GM20000 (cell line): ENCODE results near the gene SAPCD1.

Experiments used
- DNase-seq: peaks from one replicate; pipeline ENCODE4 v3.0.0; 2012; ENCODE audit warnings: low spot score
- TF ChIP-seq, protein P1 (sequence below): IDR thresholded peaks from 2 replicates; pipeline ENCODE4 v1.5.1; 2012; ENCODE audit warnings: mild to moderate bottlenecking, control low read depth; ENCODE audit errors: extremely low read depth, missing control alignments

Gene SAPCD1

DNA sequence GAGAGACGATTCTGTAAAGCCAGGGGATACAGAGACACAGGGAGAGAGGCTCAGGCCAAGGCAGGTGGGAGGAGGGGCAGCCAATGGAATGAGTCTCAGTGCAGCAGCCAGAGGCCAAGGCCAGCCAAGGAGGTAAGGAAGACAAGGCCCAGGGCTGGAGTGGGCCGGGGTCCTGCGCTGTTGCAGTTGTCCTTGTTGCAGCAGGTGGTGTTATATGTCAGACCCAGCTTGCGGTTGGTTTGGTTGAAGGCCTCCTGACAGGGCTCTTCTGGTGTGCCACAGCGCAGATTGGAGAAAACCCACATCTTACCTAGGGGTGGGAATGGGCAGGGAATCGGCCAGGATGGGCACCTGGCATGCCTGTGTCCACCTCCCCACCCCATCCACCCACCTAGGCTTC is 43.5 kb upstream of the SAPCD1 start:
- no peak for DNase-seq
- TF ChIP-seq, protein P1, sequence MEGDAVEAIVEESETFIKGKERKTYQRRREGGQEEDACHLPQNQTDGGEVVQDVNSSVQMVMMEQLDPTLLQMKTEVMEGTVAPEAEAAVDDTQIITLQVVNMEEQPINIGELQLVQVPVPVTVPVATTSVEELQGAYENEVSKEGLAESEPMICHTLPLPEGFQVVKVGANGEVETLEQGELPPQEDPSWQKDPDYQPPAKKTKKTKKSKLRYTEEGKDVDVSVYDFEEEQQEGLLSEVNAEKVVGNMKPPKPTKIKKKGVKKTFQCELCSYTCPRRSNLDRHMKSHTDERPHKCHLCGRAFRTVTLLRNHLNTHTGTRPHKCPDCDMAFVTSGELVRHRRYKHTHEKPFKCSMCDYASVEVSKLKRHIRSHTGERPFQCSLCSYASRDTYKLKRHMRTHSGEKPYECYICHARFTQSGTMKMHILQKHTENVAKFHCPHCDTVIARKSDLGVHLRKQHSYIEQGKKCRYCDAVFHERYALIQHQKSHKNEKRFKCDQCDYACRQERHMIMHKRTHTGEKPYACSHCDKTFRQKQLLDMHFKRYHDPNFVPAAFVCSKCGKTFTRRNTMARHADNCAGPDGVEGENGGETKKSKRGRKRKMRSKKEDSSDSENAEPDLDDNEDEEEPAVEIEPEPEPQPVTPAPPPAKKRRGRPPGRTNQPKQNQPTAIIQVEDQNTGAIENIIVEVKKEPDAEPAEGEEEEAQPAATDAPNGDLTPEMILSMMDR: no peak

DNA sequence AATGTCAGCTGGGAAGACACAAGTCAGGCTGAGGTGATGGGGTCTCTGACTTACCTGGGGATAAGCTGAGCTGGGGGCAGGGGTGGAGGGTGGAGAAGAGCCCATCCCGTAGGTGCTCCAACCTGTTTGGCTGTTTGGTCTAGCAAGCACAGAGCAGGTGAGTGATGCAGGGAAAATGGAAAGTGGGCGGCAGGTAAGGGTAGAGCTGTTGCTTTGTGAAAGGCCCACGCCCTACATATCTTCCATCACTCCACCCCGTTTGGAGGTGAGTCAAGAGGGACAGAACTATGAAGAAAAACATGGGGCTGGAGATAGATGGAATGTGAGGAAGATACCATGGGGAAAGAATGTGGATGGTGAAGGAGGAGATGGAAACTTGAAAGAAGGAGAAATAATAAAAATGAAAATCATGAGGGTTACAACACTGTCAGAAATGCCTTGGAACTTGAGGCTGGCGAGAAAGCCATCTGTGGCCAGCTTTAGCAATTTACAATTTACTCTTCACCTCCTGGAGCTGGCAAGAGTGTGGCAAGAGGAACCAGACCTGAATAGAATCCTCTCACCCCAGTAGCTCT is 42.2 kb upstream of the SAPCD1 start:
- no peak for DNase-seq
- TF ChIP-seq, protein P1: no peak

DNA sequence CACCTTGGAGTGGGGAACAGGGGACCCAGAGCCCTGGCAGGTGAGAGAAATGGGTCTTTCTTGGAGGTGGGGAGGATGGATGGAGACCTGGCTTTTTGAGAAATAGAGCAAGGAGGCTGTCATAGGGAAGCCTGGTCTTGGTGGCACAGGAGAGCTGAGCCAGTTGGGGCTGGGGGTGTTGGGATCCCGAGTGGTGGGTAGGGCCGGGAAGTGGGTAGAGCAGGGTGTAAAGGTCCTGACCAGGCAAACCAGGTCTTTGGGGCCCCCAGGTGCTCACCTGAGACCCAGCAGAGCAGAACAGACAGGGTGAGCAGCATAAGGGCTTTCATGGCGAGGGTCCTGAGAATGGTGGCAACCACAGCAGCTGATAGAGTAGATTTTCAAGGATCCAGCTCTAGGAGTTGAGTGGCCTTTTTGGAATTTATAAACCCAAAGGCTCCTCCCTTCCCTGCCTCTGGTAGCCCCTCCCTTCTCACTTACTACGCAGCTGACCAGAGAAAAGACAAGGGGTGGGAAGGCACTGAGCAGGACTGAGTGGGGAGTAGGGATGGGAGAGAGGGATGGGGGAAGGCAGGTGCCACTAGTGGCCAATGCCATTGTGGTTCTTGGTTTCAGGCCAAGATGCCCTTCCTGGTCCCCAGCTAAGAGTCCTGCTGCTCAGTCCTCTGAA is 41.0 kb upstream of the SAPCD1 start, which contains the start of gene LY6G6C:
TSS of gene LY6G6C (minus strand) at position 396 of the 670 bp plus-strand sequence. CDS start at position 329, 67 bp downstream.
- TF ChIP-seq, protein P1: no peak
- no peak for DNase-seq

DNA sequence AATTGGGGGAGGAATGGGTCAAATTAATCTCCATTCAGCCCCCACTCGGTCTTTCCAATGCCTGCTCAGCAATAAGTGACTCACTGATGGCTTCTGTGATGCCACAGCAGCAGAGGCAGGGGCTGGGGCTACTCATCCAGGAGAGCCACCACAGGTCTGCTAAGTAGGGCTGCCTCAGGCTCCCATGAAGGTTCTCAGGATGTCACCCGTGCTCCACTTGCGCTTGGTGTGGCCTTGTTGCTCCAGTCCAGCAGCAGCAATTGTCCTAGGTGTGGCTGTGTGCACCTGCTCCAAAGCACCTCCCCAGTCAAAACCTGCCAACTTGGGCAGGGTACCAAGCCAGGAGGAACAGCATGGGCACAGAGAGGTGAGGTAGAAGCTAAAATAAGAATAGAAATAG is 40.3 kb upstream of the SAPCD1 start:
- DNase-seq: no peak

DNA sequence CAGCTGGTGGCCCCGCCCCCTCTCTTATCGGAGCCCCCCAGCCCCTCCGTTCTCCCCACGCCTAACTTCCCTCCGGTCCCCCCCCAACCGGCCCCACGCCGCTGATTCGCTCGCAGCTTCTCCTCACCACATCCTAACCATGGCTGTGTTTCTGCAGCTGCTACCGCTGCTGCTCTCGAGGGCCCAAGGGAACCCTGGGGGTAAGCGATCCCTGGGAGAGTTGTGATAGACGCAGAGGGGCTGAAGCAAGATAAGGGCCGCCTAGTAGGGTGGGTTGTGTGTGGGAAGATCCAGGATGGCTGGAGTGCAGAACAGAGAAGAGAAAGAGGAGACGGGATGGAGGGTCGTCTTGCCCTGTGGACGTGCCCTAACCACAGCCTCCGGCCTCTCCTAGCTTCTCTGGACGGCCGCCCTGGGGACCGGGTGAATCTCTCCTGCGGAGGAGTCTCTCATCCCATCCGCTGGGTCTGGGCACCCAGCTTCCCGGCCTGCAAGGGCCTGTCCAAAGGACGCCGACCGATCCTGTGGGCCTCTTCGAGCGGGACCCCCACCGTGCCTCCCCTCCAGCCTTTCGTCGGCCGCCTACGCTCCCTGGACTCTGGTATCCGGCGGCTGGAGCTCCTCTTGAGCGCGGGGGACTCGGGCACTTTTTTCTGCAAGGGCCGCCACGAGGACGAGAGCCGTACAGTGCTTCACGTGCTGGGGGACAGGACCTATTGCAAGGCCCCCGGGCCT is 39.0 kb upstream of the SAPCD1 start, which contains the start of gene MPIG6B:
TSS of gene MPIG6B (plus strand) at position 129 of the 735 bp plus-strand sequence. CDS start at position 140, 11 bp downstream.
- TF ChIP-seq, protein P1: no peak
- no peak for DNase-seq

More for the DNA sequence above, 40.3 kb upstream of the SAPCD1 start:
- TF ChIP-seq, protein P1: no peak

DNA sequence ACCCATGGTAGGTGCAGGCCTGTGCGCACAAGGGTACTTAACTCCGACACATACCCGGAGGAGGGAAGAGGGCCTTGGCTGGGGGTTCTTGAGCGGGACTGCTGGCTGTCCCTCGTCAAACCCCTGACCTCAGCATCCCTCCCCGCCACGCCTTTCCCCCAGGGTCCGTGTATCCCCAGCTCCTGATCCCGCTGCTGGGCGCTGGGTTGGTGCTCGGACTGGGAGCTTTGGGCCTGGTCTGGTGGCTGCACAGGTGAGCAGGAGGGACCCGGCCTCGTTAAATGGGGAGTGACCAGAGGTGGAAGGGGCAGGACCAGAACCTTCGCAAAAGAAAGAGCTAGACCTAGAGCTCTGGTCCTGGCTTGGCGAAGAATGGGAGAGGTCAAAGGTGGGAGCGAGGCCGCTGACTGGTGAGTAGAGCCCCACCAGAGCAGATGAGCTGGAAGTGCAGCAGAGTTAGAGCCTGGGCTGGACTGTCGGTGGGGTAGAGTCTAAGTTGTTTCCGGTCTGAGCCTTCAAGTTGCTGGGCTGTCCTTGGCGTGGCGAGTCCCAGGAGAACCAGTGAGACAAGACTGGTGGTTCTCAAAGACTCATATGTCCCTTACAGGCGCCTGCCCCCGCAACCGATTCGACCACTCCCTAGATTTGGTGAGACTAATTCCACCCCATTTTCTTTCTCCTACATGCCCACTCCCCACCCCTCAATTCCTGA is 38.3 kb upstream of the SAPCD1 start:
- DNase-seq: no peak
- TF ChIP-seq, protein P1: no peak
